Measurements from ENCODE around the gene TMEM86A. TPM values are rescaled to one million over a fixed set of nuclear protein-coding genes. Genes with fewer than 3 reads are reported as not detected.

TMEM86A gene
- total and polyA plus RNA-seq, 2 of the 13 experiments (the other 11 are each of a cell fraction or from before 2014, with no cell fraction given), result 0.03 to 0.07 TPM

DNA sequence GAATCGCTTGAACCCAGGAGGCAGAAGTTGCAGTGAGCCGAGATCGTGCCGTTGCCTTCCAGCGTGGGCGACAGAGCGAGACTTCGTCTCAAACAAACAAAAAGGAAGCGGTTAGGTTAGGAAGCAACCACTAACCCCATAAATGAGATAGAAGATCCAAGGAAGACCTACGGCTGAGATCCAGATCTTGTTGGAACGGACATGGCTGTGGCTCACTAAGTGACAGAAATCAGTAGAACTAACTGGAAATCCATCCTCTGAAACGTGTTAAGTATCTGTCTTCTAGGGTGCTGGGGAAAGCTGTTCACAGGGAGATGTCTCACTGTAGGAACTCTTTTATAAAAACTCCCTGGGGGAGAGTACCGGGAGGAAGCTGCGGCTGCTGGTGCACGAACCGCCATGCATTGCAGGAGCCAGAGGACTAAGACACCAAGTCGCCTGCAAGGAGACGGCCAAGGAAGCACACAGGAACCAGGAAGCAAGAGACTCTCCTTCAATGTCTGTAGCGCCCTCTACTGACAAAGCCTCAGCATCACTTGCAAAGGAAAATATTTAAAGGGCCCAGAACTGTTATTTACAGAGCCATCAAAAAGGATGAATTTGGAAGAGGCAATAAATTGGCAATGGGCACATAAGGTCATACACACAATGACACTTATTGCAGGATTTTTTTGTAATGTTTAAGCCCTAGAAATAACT is 47.6 kb upstream of the TMEM86A start:
- intact Hi-C loops (cut with micrococcal nuclease; ENCODE audit: unreplicated experiment), result no loop called here
- H3K9ac ChIP-seq (ENCODE audit: insufficient read depth, low read depth, low read length), result no peak overlapping the region
- POLR2A ChIA-PET, result no interaction called here
- peaks cover 8% of the 10 kb centered on the region; the same call in 1 of the 2 replicates for H3K4me1 ChIP-seq (ENCODE audit: insufficient read depth, low read length)
- no peaks in the 10 kb centered on the region for H3K79me2 ChIP-seq (ENCODE audit: insufficient read depth, low read length)
- H3K9me3 ChIP-seq (ENCODE audit: low read length), result no peaks in the 10 kb centered on the region
- H3K36me3 ChIP-seq (replicated peaks in 1 of 2; ENCODE audit: control insufficient read depth in 1 of 2, insufficient read depth in 2 of 2, low read length in 2 of 2), result no peaks in the 10 kb centered on the region
- peak; percentile 53; the same call in 2 of the 3 replicates for ATAC-seq
- FAIRE-seq, result peak; percentile 21
- TF ChIP-seq ZSCAN12 (CRISPR knock-in tag; IDR thresholded peaks at IDR 0.05), result no peak
- TF ChIP-seq ZNF674 (CRISPR knock-in tag; IDR thresholded peaks at IDR 0.05; ENCODE audit: low read depth), result no peak
- TF ChIP-seq AKAP8 (CRISPR knock-in tag; IDR thresholded peaks at IDR 0.05), result no peak
- TF ChIP-seq, protein P1, sequence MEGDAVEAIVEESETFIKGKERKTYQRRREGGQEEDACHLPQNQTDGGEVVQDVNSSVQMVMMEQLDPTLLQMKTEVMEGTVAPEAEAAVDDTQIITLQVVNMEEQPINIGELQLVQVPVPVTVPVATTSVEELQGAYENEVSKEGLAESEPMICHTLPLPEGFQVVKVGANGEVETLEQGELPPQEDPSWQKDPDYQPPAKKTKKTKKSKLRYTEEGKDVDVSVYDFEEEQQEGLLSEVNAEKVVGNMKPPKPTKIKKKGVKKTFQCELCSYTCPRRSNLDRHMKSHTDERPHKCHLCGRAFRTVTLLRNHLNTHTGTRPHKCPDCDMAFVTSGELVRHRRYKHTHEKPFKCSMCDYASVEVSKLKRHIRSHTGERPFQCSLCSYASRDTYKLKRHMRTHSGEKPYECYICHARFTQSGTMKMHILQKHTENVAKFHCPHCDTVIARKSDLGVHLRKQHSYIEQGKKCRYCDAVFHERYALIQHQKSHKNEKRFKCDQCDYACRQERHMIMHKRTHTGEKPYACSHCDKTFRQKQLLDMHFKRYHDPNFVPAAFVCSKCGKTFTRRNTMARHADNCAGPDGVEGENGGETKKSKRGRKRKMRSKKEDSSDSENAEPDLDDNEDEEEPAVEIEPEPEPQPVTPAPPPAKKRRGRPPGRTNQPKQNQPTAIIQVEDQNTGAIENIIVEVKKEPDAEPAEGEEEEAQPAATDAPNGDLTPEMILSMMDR (CRISPR knock-in tag; IDR thresholded peaks at IDR 0.05), result peak; percentile 76
- TF ChIP-seq SSRP1 (CRISPR knock-in tag; IDR thresholded peaks at IDR 0.05), result no peak
- TF ChIP-seq, protein P2, sequence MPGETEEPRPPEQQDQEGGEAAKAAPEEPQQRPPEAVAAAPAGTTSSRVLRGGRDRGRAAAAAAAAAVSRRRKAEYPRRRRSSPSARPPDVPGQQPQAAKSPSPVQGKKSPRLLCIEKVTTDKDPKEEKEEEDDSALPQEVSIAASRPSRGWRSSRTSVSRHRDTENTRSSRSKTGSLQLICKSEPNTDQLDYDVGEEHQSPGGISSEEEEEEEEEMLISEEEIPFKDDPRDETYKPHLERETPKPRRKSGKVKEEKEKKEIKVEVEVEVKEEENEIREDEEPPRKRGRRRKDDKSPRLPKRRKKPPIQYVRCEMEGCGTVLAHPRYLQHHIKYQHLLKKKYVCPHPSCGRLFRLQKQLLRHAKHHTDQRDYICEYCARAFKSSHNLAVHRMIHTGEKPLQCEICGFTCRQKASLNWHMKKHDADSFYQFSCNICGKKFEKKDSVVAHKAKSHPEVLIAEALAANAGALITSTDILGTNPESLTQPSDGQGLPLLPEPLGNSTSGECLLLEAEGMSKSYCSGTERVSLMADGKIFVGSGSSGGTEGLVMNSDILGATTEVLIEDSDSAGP (CRISPR knock-in tag; IDR thresholded peaks at IDR 0.05; ENCODE audit: borderline replicate concordance), result 0 out of 2 replicates have a peak, but pooled peaks have one; percentile 19
- TF ChIP-seq ZNF670 (CRISPR knock-in tag; IDR thresholded peaks at IDR 0.05; ENCODE audit: borderline replicate concordance), result no peak
- no peak for TF ChIP-seq BRD4 (CRISPR knock-in tag; IDR thresholded peaks at IDR 0.05)
- peak; percentile 16; the same call in 1 of the 2 replicates for TF ChIP-seq ELF1 (CRISPR knock-in tag; IDR thresholded peaks at IDR 0.05)
- TF ChIP-seq ZNF225 (CRISPR knock-in tag; IDR thresholded peaks at IDR 0.05), result no peak
- TF ChIP-seq GATAD2A (CRISPR knock-in tag; IDR thresholded peaks at IDR 0.05), result no peak
- TF ChIP-seq RNF2 (conservative IDR thresholded peaks at IDR 0.05; ENCODE audit: low read depth), result no peak
- TF ChIP-seq SP5 (CRISPR knock-in tag; IDR thresholded peaks at IDR 0.05; ENCODE audit: borderline replicate concordance, low read depth), result no peak
- peak; percentile 31; the same call in 1 of the 2 replicates for TF ChIP-seq SMC3 (IDR thresholded peaks at IDR 0.05; ENCODE audit: low read length)
- no peak for TF ChIP-seq POLR2A (IDR thresholded peaks at IDR 0.05; ENCODE audit: insufficient read depth in 1 of 2, low read depth in 2 of 2, low read length in 2 of 2)
- TF ChIP-seq SKI (IDR thresholded peaks at IDR 0.05; ENCODE audit: partially characterized antibody), result no peak
- peak; percentile 69 for TF ChIP-seq STAG1 (CRISPR knock-in tag; IDR thresholded peaks at IDR 0.05)
- in situ Hi-C loops (cut with HindIII; ENCODE audit: extremely low pct_ligation_motif_present, low pct_unique_long_range_greater_than_20kb), result no loop called here
- BruUV-seq (replicated peaks), result no TSS peak
- no peak overlapping the region for H3K27ac ChIP-seq (ENCODE audit: extremely low read length, insufficient read depth, low read length)
- H3K4me3 ChIP-seq (replicated peaks in 1 of 3; ENCODE audit: insufficient read depth in 1 of 3, low read depth in 2 of 3, low read length in 3 of 3), result no peak overlapping the region
- H2AFZ ChIP-seq (ENCODE audit: low read length), result no peak overlapping the region
- 80% methylated on average over 19 of the region's 19 CpGs for WGBS (ENCODE audit: low lambda C conversion rate)
- DNase-seq (ENCODE audit: low spot score), result peak; percentile 49
- no peaks in the 10 kb centered on the region for H3K27me3 ChIP-seq (ENCODE audit: control insufficient read depth in 1 of 2, insufficient read depth in 2 of 2, low read length in 2 of 2)
- CTCF ChIA-PET (ENCODE audit: low intra/inter-chr PET ratio, low total read pairs), result interaction anchor here (1.3 kb wide), 1 partner anchor 111 kb away, joined by 10 read pairs; no protein-coding TSS in a partner anchor
- no peak overlapping the region for H3K4me2 ChIP-seq (ENCODE audit: low read depth, low read length)
- H4K20me1 ChIP-seq (ENCODE audit: insufficient read depth, low read length), result no peaks in the 10 kb centered on the region
